ENCODE data around the gene ALPL.

ALPL gene

GRCh38 chr1:21553116-21553926, 44.1 kb downstream of the ALPL start:
- ChIA-PET CTCF (interaction anchor here (1.1 to 1.5 kb wide), 3 partner anchors 12 to 44 kb away, joined by 3 to 5 read pairs (median 3); partner anchors contain the start of gene ALPL), POLR2A (interaction anchor here (0.5 to 1.1 kb wide), 3 partner anchors 11 to 113 kb away, joined by 3 to 4 read pairs (median 3); partner anchors contain the start of gene NBPF3)
- TF ChIP-seq, protein P1, sequence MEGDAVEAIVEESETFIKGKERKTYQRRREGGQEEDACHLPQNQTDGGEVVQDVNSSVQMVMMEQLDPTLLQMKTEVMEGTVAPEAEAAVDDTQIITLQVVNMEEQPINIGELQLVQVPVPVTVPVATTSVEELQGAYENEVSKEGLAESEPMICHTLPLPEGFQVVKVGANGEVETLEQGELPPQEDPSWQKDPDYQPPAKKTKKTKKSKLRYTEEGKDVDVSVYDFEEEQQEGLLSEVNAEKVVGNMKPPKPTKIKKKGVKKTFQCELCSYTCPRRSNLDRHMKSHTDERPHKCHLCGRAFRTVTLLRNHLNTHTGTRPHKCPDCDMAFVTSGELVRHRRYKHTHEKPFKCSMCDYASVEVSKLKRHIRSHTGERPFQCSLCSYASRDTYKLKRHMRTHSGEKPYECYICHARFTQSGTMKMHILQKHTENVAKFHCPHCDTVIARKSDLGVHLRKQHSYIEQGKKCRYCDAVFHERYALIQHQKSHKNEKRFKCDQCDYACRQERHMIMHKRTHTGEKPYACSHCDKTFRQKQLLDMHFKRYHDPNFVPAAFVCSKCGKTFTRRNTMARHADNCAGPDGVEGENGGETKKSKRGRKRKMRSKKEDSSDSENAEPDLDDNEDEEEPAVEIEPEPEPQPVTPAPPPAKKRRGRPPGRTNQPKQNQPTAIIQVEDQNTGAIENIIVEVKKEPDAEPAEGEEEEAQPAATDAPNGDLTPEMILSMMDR (IDR thresholded peaks at IDR 0.05; ENCODE audit: insufficient read depth, low read length, missing control alignments), result no peak
- H3K4me3 ChIP-seq (ENCODE audit: low read depth, low read length), result no peak overlapping the region
- DNase-seq (ENCODE audit: low read depth, low spot score), result no peak

- TF ChIP-seq, protein P1 (IDR thresholded peaks at IDR 0.05; ENCODE audit: insufficient read depth, low read length, missing control alignments), result no peak
- CTCF ChIA-PET, result interaction anchor here (0.6 to 1.8 kb wide), 5 partner anchors 9 to 305 kb away, joined by 3 to 5 read pairs (median 3); no protein-coding TSS in a partner anchor
- POLR2A ChIA-PET, result no interaction called here
- no peak for DNase-seq (ENCODE audit: low read depth, low spot score)
- H3K4me3 ChIP-seq (ENCODE audit: low read depth, low read length), result no peak overlapping the region
Observed at GRCh38 chr1:21559788-21560567, 50.8 kb downstream of the ALPL start.

DNA sequence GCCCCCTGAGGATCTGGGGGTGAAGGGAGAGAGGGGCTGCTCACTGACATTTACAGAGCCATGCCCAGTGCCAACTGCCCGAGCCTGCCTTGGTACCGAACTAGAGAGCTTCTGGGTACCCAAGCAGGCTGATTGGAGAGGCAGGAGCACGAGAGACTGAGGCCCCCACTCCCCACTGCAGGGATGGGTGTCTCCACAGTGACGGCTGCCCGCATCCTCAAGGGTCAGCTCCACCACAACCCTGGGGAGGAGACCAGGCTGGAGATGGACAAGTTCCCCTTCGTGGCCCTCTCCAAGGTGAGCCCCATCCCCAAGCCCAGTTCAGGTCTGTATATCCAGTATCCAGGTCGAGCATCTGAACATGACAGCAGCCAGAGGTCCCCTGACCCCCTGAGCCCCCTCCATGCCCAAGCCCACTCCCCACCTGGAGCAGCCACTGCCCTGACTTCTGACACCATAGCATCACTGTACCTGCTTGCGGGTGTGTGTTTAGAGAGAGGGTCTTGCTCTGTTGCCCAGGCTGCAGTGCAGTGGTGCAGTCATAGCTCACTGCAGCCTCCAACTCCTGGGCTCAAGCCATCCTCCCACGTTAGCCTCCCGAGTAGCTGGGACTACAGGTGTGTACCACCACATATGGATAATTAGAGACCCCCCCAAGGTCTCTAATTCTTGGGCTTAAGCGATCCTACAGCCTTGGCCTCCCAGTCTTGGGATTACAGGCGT, 51.9 kb downstream of the ALPL start:
- POLR2A ChIA-PET, result no interaction called here
- CTCF ChIA-PET, result interaction anchor here (0.9 to 1.8 kb wide), 5 partner anchors 8 to 306 kb away, joined by 4 to 5 read pairs (median 4); no protein-coding TSS in a partner anchor

GRCh38 chr1:21562896-21563295, 53.7 kb downstream of the ALPL start:
- H3K4me3 ChIP-seq (ENCODE audit: low read depth, low read length), result no peak overlapping the region
- CTCF ChIA-PET, result interaction anchor here (0.7 kb wide), 1 partner anchor 193 kb away, joined by 3 read pairs; no protein-coding TSS in a partner anchor
- TF ChIP-seq, protein P1 (IDR thresholded peaks at IDR 0.05; ENCODE audit: insufficient read depth, low read length, missing control alignments), result no peak
- no peak for DNase-seq (ENCODE audit: low read depth, low spot score)
- POLR2A ChIA-PET, result no interaction called here

More for the DNA sequence above, 51.9 kb downstream of the ALPL start:
- H3K4me3 ChIP-seq (ENCODE audit: low read depth, low read length), result no peak overlapping the region
- DNase-seq (ENCODE audit: low read depth, low spot score), result no peak
- TF ChIP-seq, protein P1 (IDR thresholded peaks at IDR 0.05; ENCODE audit: insufficient read depth, low read length, missing control alignments), result no peak

- no peak overlapping the region for H3K4me3 ChIP-seq (ENCODE audit: low read depth, low read length)
- ChIA-PET CTCF (no interaction called here), POLR2A (no interaction called here)
- TF ChIP-seq, protein P1 (IDR thresholded peaks at IDR 0.05; ENCODE audit: insufficient read depth, low read length, missing control alignments), result no peak
- DNase-seq (ENCODE audit: low read depth, low spot score), result no peak
Observed at GRCh38 chr1:21563971-21564370, 54.7 kb downstream of the ALPL start.
